GM19452 (cell line): ENCODE data around the gene ABLIM2.

Source experiments
- ATAC-seq: cut with Tn5 transposase; IDR thresholded peaks from one replicate; pipeline ENCODE4 v1.9.1; 2021; ENCODE audit not compliant: unreplicated experiment

Gene ABLIM2

DNA sequence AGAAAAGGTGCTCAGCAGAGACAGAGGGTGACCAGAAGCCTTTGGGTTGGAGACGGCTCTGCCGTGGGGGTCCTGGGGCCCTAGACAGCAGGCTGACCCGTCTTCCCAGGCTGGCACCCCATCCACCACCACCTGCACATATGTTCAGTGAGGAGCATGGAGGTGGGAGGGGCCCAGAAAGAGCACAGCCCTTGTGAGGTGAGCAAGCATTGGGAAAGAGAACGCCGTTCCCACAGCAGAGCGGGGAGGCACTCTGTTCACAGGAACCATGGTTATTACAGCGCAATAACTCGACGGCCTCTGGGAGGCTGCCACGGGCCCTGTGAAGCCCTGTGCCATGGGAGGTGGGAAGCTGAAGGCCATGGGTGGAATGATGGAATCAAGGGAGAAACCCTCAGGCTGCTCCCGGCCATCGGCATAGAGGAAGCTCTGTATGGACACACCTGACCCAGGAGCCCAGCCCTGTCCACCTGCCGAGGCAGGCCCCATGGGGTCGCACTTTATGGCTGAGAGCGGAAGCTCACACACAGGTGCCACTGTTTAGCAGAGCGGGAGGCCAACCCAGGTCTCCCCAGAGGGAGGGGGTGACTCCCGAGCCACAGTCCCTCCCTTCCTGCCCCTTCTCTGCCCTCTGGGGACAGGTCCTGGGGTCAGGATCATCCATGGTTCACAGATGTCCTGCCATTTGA, 125.4 kb downstream of the ABLIM2 start:
- no peak for ATAC-seq

DNA sequence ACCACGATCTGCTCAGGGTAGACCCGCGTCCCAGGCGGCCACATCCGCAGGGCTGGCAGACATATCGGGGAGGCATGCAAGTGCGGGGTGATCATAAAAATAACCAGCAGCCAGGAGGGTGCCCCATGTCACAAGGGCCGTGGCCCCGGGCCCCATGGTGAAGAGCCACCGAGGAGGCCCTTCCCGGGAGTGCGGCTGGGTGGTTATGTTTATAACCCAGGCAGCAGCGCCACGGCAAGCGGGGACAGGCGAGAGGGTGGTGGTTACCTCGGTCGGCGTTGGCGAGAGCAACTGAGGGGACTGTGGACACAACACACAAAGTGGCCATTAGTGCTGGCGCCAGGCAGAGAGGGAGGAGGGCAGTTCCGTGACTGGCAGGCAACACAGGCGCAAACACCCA, 126.2 kb downstream of the ABLIM2 start:
- ATAC-seq = no peak

- ATAC-seq = no peak
Measured at GRCh38 chr4:8030121-8030781, 128.4 kb downstream of the ABLIM2 start.

DNA sequence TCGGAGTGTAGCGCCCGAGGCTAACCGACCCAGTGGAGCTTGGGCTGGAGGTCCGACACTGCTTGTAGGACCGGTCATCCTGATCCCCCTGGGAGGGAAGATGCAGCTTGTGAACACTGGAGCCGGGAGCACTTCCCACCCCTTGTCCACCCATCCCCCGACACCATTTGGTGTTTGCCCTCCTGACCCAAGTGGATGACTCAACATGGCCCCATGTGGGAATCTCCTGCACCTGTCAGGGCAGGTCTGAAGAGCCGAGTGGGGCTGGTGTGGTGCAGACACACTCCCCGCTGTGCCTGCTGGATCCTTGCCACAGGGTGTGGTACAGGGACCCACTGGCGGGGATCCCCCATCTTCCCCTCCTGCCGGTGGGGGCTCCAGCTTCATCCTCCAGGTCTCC, 128.9 kb downstream of the ABLIM2 start:
- no peak for ATAC-seq

GRCh38 chr4:8028884-8029568, 129.6 kb downstream of the ABLIM2 start:
- no peak for ATAC-seq

- no peak for ATAC-seq
Measured at GRCh38 chr4:8028368-8028767, 130.2 kb downstream of the ABLIM2 start.

GRCh38 chr4:8026453-8026852, 132.2 kb downstream of the ABLIM2 start:
- ATAC-seq = no peak

GRCh38 chr4:8025668-8026067, 132.9 kb downstream of the ABLIM2 start:
- no peak for ATAC-seq

GRCh38 chr4:8024073-8024786, 134.4 kb downstream of the ABLIM2 start:
- no peak for ATAC-seq

DNA sequence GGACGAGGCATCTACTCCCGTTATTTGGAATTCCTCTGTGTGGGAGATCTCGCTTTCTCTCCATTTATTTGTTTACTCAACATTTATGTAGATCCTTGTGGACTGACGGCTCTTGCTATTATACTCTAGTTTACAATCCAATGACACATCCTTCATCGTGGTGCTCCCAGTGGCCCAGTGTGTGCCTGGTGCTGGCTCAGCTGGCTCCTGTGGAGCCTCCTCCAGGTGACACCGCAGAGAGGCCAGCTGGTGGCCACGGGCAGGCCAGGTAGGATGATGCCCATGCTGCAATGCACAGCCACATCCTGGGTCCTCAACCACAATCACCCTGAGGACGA, 134.9 kb downstream of the ABLIM2 start:
- ATAC-seq = no peak

DNA sequence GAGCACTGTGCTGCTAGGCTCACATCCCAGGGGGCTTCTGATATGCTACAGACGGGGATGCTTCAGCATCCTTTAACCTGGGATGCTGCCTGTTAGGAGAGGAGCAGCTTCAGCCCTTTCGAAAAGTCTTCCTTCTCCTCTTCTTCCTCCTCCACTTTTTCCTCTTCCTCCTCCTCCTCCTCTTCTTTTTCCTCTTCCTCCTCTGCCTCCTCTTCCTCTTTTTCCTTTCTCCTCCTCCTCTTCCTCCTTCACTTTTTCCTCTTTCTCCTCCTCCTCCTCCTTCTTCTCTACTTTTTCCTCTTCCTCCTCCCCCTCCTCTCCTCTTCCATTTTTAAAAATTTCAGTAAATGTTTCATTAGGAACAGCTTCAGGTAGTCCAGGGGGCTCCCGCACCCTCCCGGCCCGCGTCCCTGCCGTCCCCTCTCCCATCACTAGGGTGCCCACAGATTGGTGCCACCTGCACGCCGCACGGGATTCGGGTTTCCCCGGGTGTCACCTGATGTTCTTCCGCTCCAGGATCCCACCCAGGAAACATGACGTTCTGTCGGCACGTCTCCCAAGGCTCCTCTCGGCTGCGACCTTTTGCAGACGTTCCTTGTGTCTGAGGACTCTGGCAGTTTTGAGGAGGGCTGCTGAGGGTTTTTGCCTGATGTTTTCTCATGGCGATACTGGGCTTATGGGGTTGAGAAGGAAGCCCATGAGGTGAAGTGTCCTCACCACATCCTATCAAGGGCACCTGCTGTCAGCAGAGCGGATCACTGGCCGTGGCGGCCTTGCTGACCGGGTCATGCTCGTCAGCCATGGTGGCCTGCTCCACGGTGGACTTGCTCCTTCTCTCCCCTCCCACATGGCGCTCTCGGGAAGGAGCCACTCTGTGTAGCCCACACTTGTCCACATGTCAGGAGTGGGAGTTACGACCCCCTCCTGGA, 135.6 kb downstream of the ABLIM2 start:
- no peak for ATAC-seq

GRCh38 chr4:8021796-8022195, 136.8 kb downstream of the ABLIM2 start:
- no peak for ATAC-seq

- ATAC-seq = no peak
Measured at GRCh38 chr4:8019396-8020365, 138.9 kb downstream of the ABLIM2 start.

DNA sequence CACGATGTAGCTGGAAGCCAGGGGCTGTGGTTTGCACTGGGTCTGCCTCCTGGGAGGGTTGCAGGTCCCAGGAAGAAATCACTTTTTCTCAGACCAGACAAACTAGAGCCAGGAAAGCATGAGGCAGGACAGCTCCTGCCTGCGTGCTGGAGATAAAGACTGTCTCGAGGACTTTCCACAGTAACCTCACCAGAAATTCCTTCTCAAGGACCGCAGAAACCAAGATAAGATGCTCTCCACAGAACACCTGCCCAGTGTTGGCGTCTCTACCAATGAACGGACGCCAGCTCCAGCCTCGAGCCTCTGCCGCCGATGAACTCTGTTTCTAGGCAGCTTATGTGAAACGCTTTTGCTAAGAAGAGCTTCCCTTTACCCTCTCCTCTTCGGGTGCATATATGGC, 142.1 kb downstream of the ABLIM2 start:
- ATAC-seq = no peak

DNA sequence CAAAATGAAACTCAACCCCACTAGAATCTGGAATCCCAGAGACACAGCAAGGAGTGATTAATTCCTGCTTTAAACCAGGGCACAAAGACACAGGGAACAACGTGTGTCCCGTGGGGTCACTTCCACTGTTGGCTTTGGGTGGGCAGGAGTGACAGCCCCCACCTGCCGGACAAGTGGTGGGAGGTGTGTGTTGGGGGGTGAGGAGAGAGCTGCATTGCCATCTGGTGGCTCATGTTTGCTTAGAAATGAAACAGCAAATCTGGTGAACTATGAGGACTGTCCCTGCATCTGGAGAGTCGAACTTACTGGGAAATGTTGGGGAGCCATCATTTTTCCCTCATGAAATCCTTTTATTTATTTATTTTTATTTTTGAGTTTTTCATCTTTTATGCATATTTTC, 143.1 kb downstream of the ABLIM2 start:
- no peak for ATAC-seq

- ATAC-seq = no peak
Measured at GRCh38 chr4:8013976-8014726, 144.5 kb downstream of the ABLIM2 start.

DNA sequence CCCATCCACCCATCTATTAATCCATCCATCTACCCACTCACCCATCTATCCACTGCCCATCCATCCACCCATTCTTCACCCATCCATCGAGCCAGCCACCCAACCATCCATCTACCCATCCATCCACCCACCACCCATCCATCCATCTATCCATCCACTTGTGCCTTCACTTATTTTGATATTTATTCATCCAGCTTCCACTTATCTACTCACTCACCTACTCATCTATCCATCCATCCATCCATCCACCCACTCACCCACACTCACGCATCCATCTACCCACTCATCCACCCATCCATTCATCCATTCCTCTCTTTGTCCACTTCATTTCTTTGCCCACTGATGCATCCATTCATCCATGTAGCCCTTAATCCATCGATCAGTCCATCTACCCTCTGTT, 146.1 kb downstream of the ABLIM2 start:
- no peak for ATAC-seq

- no peak for ATAC-seq
Measured at GRCh38 chr4:8010618-8011017, 148.0 kb downstream of the ABLIM2 start.
